Uterus (tissue), 4 donors: ENCODE measurements around the gene WDR7. TPM values are rescaled to one million over a fixed set of nuclear protein-coding genes. Genes with fewer than 3 reads are reported as not detected.

Experiments
- DNase-seq, 2 donors: peaks; one replicate each; pipeline ENCODE4 v3.0.0-alpha.2; 2019 to 2020
- H3K27ac ChIP-seq, 2 donors: fragments of 200-600 bp; sonication (generic); 1 replicate in 1 of 2; 2 replicates in 1 of 2; pipeline ENCODE4 v1.5.1; 2016 to 2018
- H3K27me3 ChIP-seq, 2 donors: fragments of 200-600 bp; sonication (generic); one replicate each; pipeline ENCODE4 v1.5.1; 2018 to 2019; ENCODE audit warnings: control low read depth in 1 of 2
- H3K36me3 ChIP-seq, 2 donors: fragments of 200-600 bp; sonication (generic); one replicate each; pipeline ENCODE4 v1.5.1; 2019; ENCODE audit warnings: control low read depth in 1 of 2
- H3K4me1 ChIP-seq, 2 donors: fragments of 200-600 bp; sonication (generic); one replicate each; pipeline ENCODE4 v1.5.1; 2018 to 2019; ENCODE audit warnings: control low read depth in 1 of 2
- H3K4me3 ChIP-seq, 2 donors: fragments of 200-600 bp; sonication (generic); 1 replicate in 1 of 2; 2 replicates in 1 of 2; pipeline ENCODE4 v1.5.1; 2018 to 2019; ENCODE audit warnings: mild to moderate bottlenecking in 1 of 2
- H3K9me3 ChIP-seq, 2 donors: fragments of 200-600 bp; sonication (generic); one replicate each; pipeline ENCODE4 v1.5.1; 2019; ENCODE audit warnings: control low read depth in 1 of 2
- CTCF ChIP-seq, 4 experiments: fragments of 200-600 bp in 2 of 4; fragments of 450-650 bp in 2 of 4; sonication (generic) in 2 of 4; IDR thresholded peaks; one replicate each; pipeline ENCODE4 v1.5.1; 2016 to 2019; ENCODE audit warnings: antibody characterized with exemption in 4 of 4, mild to moderate bottlenecking in 2 of 4, moderate library complexity in 1 of 4
- POLR2A ChIP-seq, 2 donors: fragments of 450-650 bp; IDR thresholded peaks; one replicate each; pipeline ENCODE4 v1.6.1; 2016; ENCODE audit warnings: antibody characterized with exemption in 2 of 2, mild to moderate bottlenecking in 1 of 2, moderate library complexity in 1 of 2
- intact Hi-C: fragments of 100-400 bp; cut with DNase I; formaldehyde crosslinking; loops from one replicate; pipeline ENCODE4 v1.15.1; 2023; ENCODE audit warnings: low total_unique reads
- total RNA-seq, 4 donors: library from RNA; depleted of rRNA in 3 of 4; stranded (reverse); fragments of >200 nt in 3 of 4; gene quantifications; one replicate each; pipeline versions ENCODE4 v1.1.0 to v1.2.4, GENCODE V29; 2014 to 2023
- donor health status: DM: yes; HTN: yes; CAD: no.

Gene WDR7
- total RNA-seq, 4 donors from 2014 or later: 19.2 to 66.2 (median 33.8) TPM

- DNase-seq: no peak
- intact Hi-C loops: loop anchor here (10.0 kb wide), 1 partner anchor 1282 kb away; no protein-coding TSS in a partner anchor
- Histone ChIP-seq H3K27me3 (no peaks in the 10 kb centered on the region), H3K9me3 (no peaks in the 10 kb centered on the region), H3K4me1 (no peaks in the 10 kb centered on the region), H3K4me3 (no peak overlapping the region), H3K36me3 (no peaks in the 10 kb centered on the region), H3K27ac (no peak overlapping the region)
- TF ChIP-seq POLR2A (IDR thresholded peaks at IDR 0.05): no peak
- TF ChIP-seq CTCF (IDR thresholded peaks at IDR 0.05): no peak
These were observed 341.6 kb downstream of the WDR7 start for GRCh38 chr18:56992777-56993176.

GRCh38 chr18:56995579-56996188 is 344.5 kb downstream of the WDR7 start:
- no peak for TF ChIP-seq CTCF (IDR thresholded peaks at IDR 0.05)
- TF ChIP-seq POLR2A (IDR thresholded peaks at IDR 0.05): no peak
- H3K36me3 ChIP-seq: no peaks in the 10 kb centered on the region
- no peaks in the 10 kb centered on the region for H3K9me3 ChIP-seq
- no peak overlapping the region for H3K27ac ChIP-seq
- no peaks in the 10 kb centered on the region for H3K27me3 ChIP-seq
- DNase-seq: no peak
- H3K4me3 ChIP-seq: no peak overlapping the region
- H3K4me1 ChIP-seq: no peaks in the 10 kb centered on the region
- intact Hi-C loops: loop anchor here (10.0 kb wide), 1 partner anchor 1279 kb away; no protein-coding TSS in a partner anchor

- Histone ChIP-seq H3K36me3 (no peaks in the 10 kb centered on the region), H3K27me3 (no peaks in the 10 kb centered on the region), H3K4me1 (no peaks in the 10 kb centered on the region), H3K27ac (no peak overlapping the region), H3K4me3 (no peak overlapping the region), H3K9me3 (no peaks in the 10 kb centered on the region)
- intact Hi-C loops: loop anchor here (10.0 kb wide), 1 partner anchor 1278 kb away; no protein-coding TSS in a partner anchor
- DNase-seq: no peak
- no peak for TF ChIP-seq POLR2A (IDR thresholded peaks at IDR 0.05)
- TF ChIP-seq CTCF (IDR thresholded peaks at IDR 0.05): no peak
These were observed 346.0 kb downstream of the WDR7 start for GRCh38 chr18:56997200-56997599.

GRCh38 chr18:56999823-57000222 is 348.7 kb downstream of the WDR7 start:
- Histone ChIP-seq H3K27ac (no peak overlapping the region), H3K9me3 (no peaks in the 10 kb centered on the region), H3K27me3 (no peaks in the 10 kb centered on the region), H3K36me3 (no peaks in the 10 kb centered on the region), H3K4me1 (no peaks in the 10 kb centered on the region), H3K4me3 (no peak overlapping the region)
- no peak for DNase-seq
- intact Hi-C loops: loop anchor here (10.0 kb wide), 1 partner anchor 1275 kb away; no protein-coding TSS in a partner anchor
- TF ChIP-seq POLR2A (IDR thresholded peaks at IDR 0.05) (no peak), CTCF (IDR thresholded peaks at IDR 0.05) (no peak)

GRCh38 chr18:57002627-57003026 is 351.5 kb downstream of the WDR7 start:
- Histone ChIP-seq H3K9me3 (no peaks in the 10 kb centered on the region), H3K4me1 (no peaks in the 10 kb centered on the region), H3K4me3 (no peak overlapping the region), H3K36me3 (no peaks in the 10 kb centered on the region), H3K27me3 (no peaks in the 10 kb centered on the region), H3K27ac (no peak overlapping the region)
- intact Hi-C loops: no loop called here
- DNase-seq: no peak
- no peak for TF ChIP-seq CTCF (IDR thresholded peaks at IDR 0.05)
- no peak for TF ChIP-seq POLR2A (IDR thresholded peaks at IDR 0.05)
